ENCODE data around the gene SERTAD2.
A peak's percentile ranks its signal among the peaks of the same experiment; 100 is the strongest.

The SERTAD2 gene

DNA sequence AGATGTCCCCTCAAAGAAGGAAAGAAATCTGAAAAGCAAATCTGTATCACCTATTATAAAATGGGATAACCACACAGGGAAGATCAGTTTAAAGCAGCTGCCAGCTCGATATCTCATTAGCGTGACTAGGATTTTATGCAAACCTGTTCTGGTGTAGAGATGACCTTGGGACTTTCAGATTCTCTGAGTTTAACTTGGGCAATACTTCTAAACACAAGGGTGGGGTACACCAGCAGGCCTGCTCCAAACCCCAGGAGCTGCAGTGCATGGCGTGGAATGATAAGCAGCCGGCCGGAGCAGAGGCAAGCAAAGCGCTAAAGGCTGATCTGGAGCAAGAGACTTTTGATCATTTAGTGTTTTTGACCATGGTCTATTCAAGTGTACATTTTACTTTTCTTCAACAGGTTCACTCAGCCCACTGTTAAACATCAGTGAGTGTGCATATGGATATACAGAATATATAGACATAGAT, 4.7 kb downstream of the SERTAD2 start:
- DNase-seq (ENCODE audit: low spot score), result no peak

DNA sequence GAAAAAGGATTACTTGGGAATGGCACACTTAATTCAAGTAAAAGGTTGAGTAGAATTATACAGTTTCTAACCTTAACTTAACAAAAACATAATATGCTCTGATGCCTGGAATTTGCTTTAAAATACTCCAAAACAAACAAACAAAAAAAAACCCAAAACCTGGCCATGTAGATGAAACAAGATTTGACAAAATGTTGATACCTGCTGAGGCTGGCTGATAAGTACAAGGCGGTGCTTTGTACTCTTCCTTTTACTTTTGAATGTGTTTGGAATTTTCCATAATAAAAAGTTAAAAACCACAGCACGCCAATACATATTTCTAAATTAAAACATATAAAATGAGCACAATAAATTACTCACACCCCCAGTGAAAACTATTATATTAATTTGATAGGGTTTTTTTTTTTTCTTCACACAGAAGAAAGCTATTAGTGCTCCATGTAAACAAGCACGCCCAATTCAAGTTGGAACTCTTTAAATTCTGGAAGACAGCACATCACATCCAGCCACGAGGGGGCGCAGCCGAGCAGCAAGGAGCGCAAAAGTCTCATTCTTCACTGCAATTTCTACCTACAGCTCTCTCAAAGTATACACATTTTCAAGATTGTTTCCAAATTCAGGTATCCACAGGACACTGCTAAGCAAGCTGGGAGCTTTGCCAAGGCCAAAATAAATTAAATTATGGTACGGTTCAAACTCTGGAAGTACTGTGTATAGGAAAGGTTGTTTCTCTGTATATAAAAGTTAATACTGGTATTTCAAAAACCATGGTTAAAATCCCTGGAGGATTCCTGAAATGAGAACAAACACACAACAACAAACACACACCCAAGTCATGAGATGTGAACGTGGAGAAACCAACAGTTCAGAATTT, 7.5 kb downstream of the SERTAD2 start:
- DNase-seq (ENCODE audit: low spot score), result no peak

DNA sequence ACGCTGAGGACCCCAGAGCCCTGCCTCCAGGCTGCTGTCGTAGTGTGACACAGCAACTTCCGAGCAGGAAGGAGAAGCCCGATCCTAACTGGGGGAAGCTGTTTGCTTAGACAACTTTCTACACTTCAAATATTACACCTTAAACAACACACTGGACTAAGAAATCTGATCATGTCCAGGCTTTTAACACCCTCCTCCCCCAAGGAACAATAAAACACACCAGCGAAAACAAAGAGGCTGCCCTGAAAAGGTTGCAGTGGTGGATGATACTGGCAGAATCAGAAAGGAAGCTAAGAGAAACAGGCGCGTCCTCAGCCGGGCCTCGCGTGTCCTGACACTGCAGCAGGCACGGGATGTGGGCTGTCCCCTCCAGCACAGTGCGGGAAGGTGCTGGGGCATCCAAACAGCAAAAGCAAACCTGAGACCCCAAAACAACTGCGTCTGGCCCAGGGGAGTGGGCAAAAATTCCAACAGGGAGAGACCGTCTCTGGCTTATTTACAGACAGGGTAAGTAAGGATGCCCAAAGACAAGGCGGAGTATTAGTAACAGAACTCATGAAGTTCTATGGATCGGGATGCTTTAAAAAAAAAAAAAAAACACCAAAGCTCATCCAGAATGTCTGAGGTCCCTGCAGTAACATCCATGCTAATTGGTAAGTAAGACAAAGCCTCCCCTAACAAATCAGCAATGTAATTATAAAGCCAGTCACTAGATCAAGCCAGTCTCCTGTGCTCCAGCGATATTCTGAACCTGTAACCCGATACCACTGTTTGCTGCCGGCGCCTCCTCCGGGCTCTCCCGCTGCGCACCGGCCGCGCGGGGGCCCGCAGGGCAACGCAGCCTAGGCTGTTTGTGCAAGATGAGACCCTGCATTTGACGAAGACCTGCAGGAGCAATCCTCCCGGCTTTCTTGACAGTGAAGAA, 9.0 kb downstream of the SERTAD2 start:
- DNase-seq (ENCODE audit: low spot score), result peak; percentile 57

DNA sequence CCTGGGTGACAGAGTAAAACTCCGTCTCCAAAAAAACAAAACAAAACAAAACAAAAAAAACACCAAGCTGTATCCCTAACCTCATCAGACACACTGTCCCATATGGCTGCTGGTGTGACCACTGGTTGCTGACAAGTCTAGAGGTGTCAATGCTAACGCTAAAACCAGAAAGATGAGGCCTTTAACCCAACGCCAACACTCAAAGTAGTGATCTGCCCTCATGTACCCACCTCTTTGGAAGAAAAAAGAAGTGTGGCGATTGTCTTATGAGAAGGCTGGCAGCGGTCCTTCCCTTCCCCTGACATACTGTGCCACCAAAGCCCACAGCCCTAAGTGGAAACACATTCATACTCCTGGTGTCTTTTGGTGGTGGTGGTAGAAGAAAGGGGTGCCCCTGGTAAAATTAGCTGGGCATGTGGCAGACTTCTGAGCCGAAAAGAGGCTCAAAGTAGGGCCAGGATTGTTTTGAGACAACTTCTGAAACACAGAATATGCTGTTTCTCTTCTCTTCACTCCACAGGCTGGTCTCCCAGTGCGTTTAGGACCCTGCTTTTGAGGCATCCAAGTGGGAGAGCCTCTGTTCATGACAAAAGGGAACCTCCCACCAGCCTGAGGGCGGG, 9.8 kb downstream of the SERTAD2 start:
- no peak for DNase-seq (ENCODE audit: low spot score)

DNA sequence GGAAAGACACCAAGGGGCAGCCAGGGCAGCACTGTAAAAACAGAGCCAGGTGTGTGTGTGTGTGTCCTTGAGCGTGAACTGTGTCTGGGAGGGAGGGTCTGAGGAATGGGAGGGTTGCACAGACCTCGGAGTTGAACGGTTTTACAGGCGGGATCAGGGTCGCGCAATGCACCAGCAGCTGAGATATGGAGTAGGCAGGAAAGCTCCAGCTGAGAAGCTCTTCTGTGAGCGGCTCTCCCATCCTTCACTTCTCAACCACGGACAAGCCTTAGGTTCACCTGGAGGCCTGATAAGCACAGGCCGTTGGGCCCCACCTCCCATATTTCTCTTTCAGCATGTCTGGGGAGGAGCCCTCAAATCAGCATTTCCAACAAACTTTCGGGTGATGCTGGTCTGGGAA, 12.1 kb downstream of the SERTAD2 start:
- no peak for DNase-seq (ENCODE audit: low spot score)

DNA sequence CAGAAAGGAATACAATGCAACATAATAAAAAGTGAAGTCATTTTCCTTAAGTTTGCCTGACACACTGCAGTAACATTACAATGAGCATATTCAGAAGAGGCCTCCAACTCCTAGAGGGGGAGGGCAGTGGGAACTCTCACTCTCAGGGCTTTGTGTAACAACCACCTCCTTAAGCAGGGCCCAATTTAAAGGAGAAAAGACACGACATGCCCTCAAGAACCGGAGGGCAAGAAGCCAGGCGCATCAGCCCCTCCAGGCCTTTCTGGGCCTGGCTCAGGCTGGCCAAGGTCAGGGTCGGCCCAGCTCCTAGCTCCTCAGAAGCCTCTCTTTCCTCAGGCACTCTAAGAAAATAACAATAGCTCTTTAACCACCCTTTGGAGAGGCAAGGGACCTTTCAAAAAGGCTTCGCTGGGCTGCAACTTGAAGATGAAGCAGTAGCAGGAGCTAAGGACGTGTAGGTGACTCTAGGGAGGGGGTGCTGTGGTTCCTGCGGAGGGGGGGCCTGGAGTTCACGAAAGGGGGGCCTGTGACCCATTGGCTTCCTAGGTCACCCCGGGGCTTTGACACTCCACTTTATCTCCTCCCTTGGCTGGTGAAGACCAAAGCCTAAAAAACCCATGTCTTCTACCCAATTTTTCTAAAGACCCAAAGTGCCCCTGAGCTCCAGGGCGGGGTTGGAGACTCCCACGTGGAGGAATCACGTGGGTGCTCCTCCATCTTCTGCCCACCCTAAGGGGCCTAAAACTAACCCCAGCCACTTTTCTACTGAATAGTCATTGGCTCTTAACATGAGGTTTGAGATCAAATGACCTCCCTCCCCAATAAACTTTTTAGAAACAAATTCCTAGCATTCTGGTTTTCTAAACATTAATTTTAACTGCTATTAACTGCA, 13.3 kb downstream of the SERTAD2 start:
- peak; percentile 80 for DNase-seq (ENCODE audit: low spot score)

DNA sequence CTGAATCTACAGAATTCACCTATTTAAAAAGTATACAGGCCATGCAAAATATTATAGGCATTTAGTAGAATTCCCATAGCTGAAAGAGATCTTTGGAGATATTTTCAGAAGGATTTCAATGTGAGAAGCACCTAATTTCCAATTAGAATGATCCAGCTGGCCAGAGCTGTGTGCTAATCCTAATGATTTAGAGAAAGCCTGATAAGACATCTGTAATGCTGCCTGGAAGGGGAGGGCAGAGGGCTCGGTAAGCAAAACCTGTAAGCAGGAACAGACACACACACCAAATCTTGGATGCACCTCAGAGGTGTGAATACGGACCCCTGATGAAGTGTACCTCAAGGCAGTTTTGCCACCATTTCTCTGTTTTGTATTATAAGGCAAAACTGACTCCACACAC, 14.0 kb downstream of the SERTAD2 start:
- DNase-seq (ENCODE audit: low spot score), result no peak

DNA sequence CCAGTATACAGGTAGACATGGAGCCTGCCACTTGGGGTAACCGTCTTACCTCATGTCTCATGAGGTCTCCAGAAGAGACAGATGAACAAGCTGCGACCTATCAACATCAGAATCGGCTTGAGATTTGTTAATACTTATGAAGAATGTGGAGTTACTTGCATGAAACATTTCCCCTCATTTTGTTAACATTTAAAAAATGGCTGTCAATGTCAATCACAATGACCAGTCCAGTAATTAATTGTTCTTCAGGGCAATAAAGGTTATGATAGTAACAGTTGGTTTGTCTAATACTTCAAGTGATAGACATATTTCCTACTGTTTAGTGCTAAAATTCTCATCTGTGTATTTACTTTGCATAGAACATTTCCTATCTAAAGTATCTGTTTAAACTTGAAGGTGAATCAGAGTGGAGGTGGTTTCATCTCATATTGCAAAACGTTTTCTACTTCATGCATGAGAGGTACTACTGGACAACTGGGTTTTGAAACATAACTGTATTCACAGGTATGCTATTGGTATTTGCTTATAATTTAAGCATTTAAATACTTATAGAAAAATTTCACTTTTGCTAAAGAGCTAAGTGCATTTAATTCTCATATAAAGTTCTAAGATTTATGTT, 15.1 kb downstream of the SERTAD2 start:
- no peak for DNase-seq (ENCODE audit: low spot score)

DNA sequence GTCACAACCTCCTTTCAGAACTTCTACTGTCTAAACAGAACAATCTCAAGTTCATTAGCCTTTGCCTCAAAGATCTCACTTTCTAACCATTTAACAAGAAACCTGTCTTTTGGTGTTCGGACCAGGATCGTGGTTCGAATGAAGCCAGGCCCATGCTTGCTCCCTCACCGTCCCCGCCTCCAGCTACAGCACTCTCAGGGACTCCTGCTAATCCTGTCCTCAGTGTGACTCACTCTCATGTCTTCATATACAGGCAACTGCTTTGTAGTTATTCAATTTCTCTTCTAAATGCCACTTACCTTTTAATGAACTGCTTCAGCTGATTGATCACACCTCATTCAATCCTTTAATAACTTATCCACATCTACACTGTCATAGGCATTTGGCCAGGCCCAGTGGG, 15.8 kb downstream of the SERTAD2 start:
- DNase-seq (ENCODE audit: low spot score), result no peak

DNA sequence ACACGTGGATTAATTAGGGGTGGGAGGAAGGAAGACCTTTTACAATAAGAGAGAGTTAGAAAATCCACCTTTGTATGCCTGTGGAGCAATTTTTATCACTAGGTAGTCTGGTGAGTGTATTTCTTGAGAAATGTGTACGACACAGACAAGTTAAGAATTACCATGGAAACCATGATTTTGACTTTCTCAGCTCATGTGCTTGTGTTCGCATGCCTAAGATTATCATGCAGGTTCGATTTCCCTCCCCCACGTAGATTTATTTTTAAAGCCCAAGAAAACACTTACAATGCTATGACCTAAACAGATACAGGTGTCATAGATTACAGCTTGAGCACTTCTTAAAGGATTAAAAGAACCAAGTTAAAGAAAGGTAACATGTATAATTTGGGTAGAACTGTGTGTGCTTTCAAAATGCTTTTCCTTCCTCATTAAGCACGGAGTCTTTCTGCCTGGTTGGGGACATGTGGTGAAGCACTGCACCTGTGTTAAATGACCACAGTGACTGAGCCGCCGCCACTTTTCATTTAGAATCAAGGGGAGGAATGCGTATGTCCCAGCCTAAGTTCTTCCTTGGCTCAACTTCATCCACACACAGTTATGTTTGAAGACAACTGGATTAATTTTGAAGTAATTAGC, 16.6 kb downstream of the SERTAD2 start:
- DNase-seq (ENCODE audit: low spot score), result no peak

DNA sequence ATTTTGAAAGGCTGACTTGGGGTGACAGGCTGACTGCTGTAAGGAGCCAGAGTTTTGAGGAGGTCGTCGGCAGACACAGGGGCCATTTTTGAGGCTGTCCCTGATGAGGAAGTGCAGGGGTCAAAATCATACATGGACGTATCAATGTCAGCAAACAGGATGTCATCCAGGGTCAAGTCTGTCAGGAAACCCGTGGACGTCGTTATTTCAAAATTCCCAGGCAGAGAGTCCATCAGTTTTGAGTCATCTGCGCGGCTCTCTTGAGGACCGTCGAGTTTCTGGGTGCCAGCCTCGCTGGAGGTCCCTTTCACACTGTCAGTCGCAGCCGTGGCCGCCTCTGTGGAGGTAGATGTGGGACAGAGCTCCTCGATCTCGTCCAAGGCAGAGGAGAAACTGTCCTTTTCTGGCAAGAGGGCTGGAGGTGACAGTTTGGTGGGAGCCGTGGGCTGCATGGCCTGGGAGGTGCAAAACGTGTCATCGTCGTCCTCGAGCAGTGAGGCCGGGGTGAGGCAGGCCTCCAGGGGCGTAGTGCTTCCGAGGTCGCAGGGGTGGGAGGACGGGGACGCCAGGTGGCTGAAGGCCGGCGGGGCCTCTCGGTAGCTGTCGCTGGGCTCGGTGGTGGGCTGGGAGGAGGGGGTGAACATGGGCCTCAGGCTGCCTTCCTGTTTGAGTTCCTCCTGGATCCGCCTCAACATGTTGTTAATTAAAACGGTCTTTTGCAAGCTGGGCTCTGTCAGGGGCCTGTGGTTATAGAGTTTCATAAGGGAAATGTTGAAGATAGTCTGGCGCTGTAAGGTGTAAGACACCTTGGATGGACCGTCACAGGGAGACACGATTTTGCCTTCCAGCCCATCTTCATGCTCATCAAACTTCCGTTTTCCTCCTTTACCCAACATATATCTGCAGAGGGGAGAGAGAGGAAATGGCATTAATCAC, 17.5 kb downstream of the SERTAD2 start:
- no peak for DNase-seq (ENCODE audit: low spot score)

DNA sequence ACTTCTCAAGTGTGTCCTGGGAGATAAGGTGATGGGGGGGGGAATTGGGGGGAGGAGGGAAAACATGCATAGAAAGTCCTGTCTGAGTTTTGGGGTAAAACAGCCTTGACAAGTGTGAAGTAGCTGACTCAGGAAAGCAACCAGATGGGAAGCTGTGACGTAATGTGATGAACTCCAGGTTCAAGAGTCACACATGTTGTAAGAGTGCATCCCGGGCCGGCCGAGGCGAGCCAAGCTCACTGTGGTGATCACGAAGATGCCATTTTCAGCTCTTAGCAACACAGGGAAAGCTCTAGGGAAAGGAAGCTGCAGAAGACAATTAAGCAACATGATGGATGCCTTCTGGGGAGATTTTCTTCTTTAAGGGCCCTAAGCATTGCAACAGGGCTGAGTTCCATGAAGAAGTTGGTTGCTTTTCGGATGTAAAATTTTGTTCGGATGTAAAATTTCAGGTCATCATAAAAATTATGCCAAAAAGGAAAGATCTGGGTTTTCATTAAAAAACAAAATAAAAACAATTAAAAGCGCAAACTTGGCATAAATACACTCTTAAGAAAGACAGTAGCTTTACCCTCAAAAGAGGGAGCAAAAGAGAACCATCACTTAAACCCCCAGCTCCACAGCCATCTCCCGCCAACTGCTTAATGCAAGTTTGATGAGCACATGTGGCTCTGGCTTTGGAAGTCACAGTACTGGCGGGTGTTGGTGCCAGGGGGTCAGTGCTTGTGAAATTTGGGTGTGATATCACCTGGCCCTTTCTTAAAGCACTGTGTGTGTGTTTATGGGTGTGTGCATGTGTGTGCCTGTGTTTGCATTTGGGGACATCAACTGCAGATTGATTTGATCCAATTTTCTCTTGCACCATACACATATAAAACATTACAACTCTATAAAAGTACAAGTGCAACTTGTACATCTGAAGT, 19.1 kb downstream of the SERTAD2 start:
- DNase-seq (ENCODE audit: low spot score), result no peak

DNA sequence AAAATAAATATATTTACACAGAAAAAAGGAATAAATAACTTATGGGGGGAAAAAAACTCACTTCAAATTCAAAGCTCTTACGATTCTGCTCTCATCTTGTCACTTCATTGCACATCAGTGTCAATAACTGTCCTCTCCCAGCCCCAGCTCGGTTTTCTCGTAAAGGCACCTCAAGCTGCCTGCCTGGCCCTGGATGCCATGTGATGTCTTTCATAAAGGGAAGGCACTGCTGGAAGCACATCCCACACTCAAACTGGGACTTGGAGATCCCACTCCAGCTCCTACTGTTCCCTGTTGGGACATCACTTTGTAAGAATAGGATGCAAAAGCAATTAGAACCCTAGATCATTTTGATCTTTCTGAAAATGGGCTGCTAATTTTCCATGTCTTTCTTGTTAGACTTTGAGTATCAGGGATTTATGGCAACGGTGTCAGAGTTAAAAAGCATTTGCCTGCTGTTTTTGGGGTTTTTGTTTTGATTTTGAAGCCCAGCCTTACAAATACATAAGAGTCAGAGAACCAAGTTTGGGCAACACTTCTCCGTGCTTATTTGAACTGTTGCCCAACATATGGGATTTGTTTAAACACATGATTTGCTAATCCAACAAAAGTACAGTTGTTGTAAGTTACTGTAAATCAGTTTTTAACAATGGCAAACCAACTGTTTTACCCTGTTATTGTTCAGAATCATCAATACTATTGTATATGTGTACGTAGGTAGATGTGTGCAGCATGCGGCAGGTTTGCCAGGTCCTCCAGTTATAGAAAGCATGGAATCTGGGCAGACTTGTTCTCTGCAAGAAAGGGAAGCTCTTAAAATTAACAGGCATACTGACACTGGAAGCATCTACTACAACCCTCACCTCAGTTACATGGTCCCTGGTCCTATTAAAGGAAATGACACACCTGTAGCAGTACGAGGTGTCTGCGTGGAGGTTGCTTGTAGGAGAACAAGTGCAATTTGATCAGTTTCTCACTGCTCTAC, 20.6 kb downstream of the SERTAD2 start:
- no peak for DNase-seq (ENCODE audit: low spot score)

DNA sequence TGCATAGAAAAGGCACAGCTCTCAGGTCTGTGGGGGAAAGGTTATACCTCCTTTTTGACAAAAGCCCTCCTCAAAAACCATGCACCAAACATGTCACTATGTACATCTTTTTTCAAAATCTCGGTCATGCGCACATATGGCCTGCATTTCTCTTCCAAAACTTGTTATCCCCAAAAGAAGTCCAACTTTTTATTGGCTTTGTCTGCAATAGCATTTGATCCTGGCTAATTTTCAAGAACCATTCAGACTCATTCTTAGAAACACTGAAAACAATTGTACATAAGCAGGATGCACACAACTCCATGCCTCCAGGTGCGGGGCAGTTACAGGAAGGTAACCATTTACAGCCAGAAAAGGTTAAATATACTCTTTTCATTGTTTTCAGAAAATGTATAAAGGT, 21.9 kb downstream of the SERTAD2 start:
- DNase-seq (ENCODE audit: low spot score), result no peak

DNA sequence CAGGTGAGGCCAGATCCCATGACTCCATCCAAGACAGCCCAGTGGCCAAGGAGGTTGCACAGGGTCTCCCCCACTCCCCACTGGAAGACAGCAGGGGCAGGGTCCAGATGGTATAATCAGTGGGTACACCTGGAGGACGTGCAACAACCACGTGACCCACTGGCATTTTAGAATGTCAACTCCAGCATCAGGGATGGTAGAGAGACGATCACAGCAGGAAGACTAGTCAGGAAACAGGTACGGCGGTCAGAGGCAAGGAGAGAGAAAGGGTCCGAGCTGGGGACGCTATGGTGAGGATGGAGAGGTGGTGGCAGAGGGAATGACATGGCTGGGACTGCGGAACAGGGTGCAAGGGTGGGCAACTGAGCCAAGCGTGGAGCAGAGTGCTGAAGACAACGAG, 23.0 kb downstream of the SERTAD2 start:
- no peak for DNase-seq (ENCODE audit: low spot score)

DNA sequence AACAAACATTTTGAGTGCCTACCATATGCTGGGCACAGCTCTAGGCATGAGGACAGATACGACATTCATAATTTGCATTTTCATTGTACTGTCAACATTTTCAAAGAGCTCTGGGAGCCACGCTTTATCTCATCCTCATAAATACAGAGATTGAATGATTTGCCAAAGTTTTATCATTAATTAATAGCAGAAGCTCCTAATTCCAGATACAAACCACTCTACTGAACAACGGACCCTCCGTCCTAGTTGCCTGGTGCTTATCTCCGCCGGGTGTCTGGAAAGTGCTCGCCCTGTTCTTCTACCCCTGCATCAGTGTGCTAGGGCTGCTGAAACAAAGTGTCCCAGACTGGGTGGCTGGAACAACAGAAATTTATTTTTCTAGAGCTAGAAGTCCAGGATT, 23.8 kb downstream of the SERTAD2 start:
- no peak for DNase-seq (ENCODE audit: low spot score)

DNA sequence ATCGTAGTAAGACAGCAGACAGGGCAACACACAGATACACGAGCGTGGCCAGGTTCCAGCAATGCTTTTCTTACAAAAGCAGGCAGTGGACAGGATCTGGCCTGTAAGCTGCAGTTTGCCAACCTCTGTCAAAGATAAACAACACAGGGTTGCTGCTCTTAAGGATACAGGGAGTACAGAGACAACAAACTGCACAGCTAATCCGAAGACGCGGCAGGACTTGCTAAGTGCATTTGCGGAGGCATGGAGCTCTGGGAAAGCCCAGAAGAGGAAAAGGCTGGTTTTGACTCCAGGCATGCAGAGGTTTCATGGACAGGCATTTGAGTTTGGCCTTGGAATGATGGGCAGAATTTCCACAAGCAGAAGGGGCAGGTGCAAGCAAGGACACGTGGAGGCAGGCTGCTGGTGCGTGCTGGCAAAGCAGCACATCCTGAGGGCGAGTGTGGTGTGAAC, 24.4 kb downstream of the SERTAD2 start:
- DNase-seq (ENCODE audit: low spot score), result no peak

All from COLO829 (cell line).